Uterus (tissue), 4 donors: ENCODE results near the gene CST4. TPM values are rescaled to one million over a fixed set of nuclear protein-coding genes. Genes with fewer than 3 reads are reported as not detected.
"Not testable (repeated sequence)": the region's sequence is repeated elsewhere in the genome, so short reads cannot be mapped to it uniquely, and the experiment has no call there.

Source experiments
- DNase-seq, 2 donors: peaks; one replicate each; pipeline ENCODE4 v3.0.0-alpha.2; 2019 to 2020
- H3K27ac ChIP-seq, 2 donors: fragments of 200-600 bp; sonication (generic); 1 replicate in 1 of 2; 2 replicates in 1 of 2; pipeline ENCODE4 v1.5.1; 2016 to 2018
- H3K27me3 ChIP-seq, 2 donors: fragments of 200-600 bp; sonication (generic); one replicate each; pipeline ENCODE4 v1.5.1; 2018 to 2019; ENCODE audit warnings: control low read depth in 1 of 2
- H3K36me3 ChIP-seq, 2 donors: fragments of 200-600 bp; sonication (generic); one replicate each; pipeline ENCODE4 v1.5.1; 2019; ENCODE audit warnings: control low read depth in 1 of 2
- H3K4me1 ChIP-seq, 2 donors: fragments of 200-600 bp; sonication (generic); one replicate each; pipeline ENCODE4 v1.5.1; 2018 to 2019; ENCODE audit warnings: control low read depth in 1 of 2
- H3K4me3 ChIP-seq, 2 donors: fragments of 200-600 bp; sonication (generic); 1 replicate in 1 of 2; 2 replicates in 1 of 2; pipeline ENCODE4 v1.5.1; 2018 to 2019; ENCODE audit warnings: mild to moderate bottlenecking in 1 of 2
- H3K9me3 ChIP-seq, 2 donors: fragments of 200-600 bp; sonication (generic); one replicate each; pipeline ENCODE4 v1.5.1; 2019; ENCODE audit warnings: control low read depth in 1 of 2
- CTCF ChIP-seq, 4 experiments: fragments of 200-600 bp in 2 of 4; fragments of 450-650 bp in 2 of 4; sonication (generic) in 2 of 4; IDR thresholded peaks; one replicate each; pipeline ENCODE4 v1.5.1; 2016 to 2019; ENCODE audit warnings: antibody characterized with exemption in 4 of 4, mild to moderate bottlenecking in 2 of 4, moderate library complexity in 1 of 4
- POLR2A ChIP-seq, 2 donors: fragments of 450-650 bp; IDR thresholded peaks; one replicate each; pipeline ENCODE4 v1.6.1; 2016; ENCODE audit warnings: antibody characterized with exemption in 2 of 2, mild to moderate bottlenecking in 1 of 2, moderate library complexity in 1 of 2
- intact Hi-C: fragments of 100-400 bp; cut with DNase I; formaldehyde crosslinking; loops from one replicate; pipeline ENCODE4 v1.15.1; 2023; ENCODE audit warnings: low total_unique reads
- total RNA-seq, 4 donors: library from RNA; depleted of rRNA in 3 of 4; stranded (reverse); fragments of >200 nt in 3 of 4; gene quantifications; one replicate each; pipeline versions ENCODE4 v1.1.0 to v1.2.4, GENCODE V29; 2014 to 2023
- donor health status: DM: yes; HTN: yes; CAD: no.

CST4 gene
- total RNA-seq = not detected

- H3K9me3 ChIP-seq, intact Hi-C loops, H3K27ac ChIP-seq, H3K4me3 ChIP-seq, H3K36me3 ChIP-seq, H3K27me3 ChIP-seq, DNase-seq, H3K4me1 ChIP-seq: not testable (repeated sequence)
Observed at GRCh38 chr20:23688684-23689398, at the start of gene CST4. TSS of gene CST4 (minus strand) at chr20:23689038. CDS start at chr20:23688969, 69 bp downstream.

GRCh38 chr20:23735391-23735790 is 46.6 kb upstream of the CST4 start:
- H3K4me3 ChIP-seq, H3K36me3 ChIP-seq, DNase-seq, H3K27me3 ChIP-seq, H3K27ac ChIP-seq, H3K4me1 ChIP-seq, H3K9me3 ChIP-seq, intact Hi-C loops: not testable (repeated sequence)

- H3K4me3 ChIP-seq, H3K27me3 ChIP-seq, H3K9me3 ChIP-seq, H3K4me1 ChIP-seq, H3K27ac ChIP-seq, H3K36me3 ChIP-seq, intact Hi-C loops, DNase-seq: not testable (repeated sequence)
Observed at GRCh38 chr20:23734949-23735348, 46.1 kb upstream of the CST4 start.

GRCh38 chr20:23734440-23734839 is 45.6 kb upstream of the CST4 start:
- H3K4me3 ChIP-seq, DNase-seq, H3K4me1 ChIP-seq, H3K27me3 ChIP-seq, H3K27ac ChIP-seq, intact Hi-C loops, H3K36me3 ChIP-seq, H3K9me3 ChIP-seq: not testable (repeated sequence)

GRCh38 chr20:23727016-23727415 is 38.2 kb upstream of the CST4 start:
- intact Hi-C loops = no loop called here
- TF ChIP-seq POLR2A (IDR thresholded peaks at IDR 0.05) (no peak), CTCF (IDR thresholded peaks at IDR 0.05) (no peak)
- Histone ChIP-seq H3K4me1 (no peaks in the 10 kb centered on the region), H3K27me3 (no peaks in the 10 kb centered on the region), H3K27ac (no peak overlapping the region), H3K4me3 (no peak overlapping the region), H3K36me3 (no peaks in the 10 kb centered on the region), H3K9me3 (no peaks in the 10 kb centered on the region)
- no peak for DNase-seq

GRCh38 chr20:23725102-23725501 is 36.3 kb upstream of the CST4 start:
- no peak for TF ChIP-seq CTCF (IDR thresholded peaks at IDR 0.05)
- TF ChIP-seq POLR2A (IDR thresholded peaks at IDR 0.05) = no peak
- H3K36me3 ChIP-seq = no peaks in the 10 kb centered on the region
- no peak for DNase-seq
- H3K9me3 ChIP-seq = no peaks in the 10 kb centered on the region
- intact Hi-C loops = no loop called here
- H3K4me1 ChIP-seq = no peaks in the 10 kb centered on the region
- no peak overlapping the region for H3K27ac ChIP-seq
- no peak overlapping the region for H3K4me3 ChIP-seq
- H3K27me3 ChIP-seq = no peaks in the 10 kb centered on the region

GRCh38 chr20:23723659-23724307 is 34.9 kb upstream of the CST4 start:
- H3K4me3 ChIP-seq, H3K27me3 ChIP-seq, H3K36me3 ChIP-seq, H3K9me3 ChIP-seq, intact Hi-C loops, H3K4me1 ChIP-seq, DNase-seq, H3K27ac ChIP-seq: not testable (repeated sequence)

- H3K4me1 ChIP-seq, H3K9me3 ChIP-seq, H3K27me3 ChIP-seq, H3K4me3 ChIP-seq, DNase-seq, H3K36me3 ChIP-seq, H3K27ac ChIP-seq, intact Hi-C loops: not testable (repeated sequence)
Observed at GRCh38 chr20:23722851-23723250, 34.0 kb upstream of the CST4 start.
